GM12874 (cell line): ENCODE results near the gene PLAU.

Experiments used
- TF ChIP-seq, protein P1 (sequence below): IDR thresholded peaks from 2 replicates; pipeline ENCODE4 v1.5.1; 2011; ENCODE audit warnings: low read depth, mild to moderate bottlenecking, control low read depth, low read length, moderate library complexity; ENCODE audit not compliant: insufficient read depth

The PLAU gene

DNA sequence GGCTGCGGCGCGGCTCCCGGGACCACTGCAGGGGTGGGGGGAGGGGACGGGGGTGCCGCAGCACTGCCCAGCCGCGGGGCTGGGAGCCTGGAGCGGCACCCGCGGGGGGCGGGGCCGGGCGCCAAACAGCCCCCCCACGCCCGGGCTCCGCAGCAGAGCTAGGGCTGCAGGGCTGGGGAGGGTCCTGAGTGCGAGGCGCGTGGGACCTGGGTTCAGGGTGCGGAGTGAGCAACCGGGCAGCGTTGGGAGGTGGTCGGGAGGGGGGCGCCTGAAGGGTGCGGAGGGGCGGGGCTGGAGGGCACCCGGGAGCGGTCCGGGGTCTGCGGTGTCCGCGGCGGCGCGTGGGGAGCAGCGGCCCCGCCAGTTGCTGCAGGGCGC lies 37.1 kb upstream of the PLAU start:
- TF ChIP-seq, protein P1, sequence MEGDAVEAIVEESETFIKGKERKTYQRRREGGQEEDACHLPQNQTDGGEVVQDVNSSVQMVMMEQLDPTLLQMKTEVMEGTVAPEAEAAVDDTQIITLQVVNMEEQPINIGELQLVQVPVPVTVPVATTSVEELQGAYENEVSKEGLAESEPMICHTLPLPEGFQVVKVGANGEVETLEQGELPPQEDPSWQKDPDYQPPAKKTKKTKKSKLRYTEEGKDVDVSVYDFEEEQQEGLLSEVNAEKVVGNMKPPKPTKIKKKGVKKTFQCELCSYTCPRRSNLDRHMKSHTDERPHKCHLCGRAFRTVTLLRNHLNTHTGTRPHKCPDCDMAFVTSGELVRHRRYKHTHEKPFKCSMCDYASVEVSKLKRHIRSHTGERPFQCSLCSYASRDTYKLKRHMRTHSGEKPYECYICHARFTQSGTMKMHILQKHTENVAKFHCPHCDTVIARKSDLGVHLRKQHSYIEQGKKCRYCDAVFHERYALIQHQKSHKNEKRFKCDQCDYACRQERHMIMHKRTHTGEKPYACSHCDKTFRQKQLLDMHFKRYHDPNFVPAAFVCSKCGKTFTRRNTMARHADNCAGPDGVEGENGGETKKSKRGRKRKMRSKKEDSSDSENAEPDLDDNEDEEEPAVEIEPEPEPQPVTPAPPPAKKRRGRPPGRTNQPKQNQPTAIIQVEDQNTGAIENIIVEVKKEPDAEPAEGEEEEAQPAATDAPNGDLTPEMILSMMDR, result no peak

DNA sequence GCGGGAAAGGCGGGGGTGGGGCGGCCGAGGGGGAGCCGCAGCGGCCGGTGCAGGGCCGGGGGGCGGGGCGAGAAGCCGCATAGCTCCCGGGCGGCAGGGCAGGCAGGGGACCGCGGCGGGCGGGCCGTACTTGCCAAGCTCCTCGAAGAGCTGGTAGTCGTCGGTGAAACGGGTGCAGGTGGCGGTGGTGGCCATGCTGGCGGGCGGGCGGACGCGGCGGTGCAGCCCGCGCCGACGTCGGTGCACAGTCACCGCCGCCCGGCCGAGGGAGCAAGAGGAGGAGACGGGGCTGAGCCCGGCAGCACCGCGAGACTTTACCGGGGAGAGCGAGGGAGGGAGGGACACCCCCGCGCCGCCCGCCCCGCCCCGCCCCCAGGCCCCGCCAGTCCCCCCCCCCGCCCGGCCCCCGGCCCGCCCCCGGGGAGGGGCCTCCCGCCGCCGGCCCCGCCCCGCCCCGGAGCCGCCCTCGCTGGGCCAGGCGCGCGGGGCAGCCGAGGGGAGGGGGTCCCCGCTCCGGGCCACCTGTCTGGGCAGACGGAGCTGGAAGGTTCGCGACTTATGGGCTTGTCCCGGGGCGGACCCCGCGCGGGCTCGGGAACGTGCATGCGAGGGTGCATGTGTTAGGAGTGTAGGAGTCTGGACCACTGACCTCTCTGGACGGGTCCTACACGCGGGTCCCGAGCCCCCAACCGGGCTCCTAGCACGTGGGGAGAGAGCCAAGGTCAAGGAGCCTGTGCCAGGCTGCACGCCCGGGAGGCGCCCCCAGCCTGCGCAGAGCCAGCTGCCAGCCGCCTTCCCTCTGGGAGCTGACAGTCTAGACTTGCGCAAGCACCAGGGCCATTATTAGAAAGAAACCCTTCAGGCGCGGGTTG lies 36.4 kb upstream of the PLAU start, which contains the start of gene CAMK2G:
TSS of gene CAMK2G (minus strand) at position 289 of the 872 bp plus-strand sequence. CDS start at position 195, 94 bp downstream.
- TF ChIP-seq, protein P1, result no peak

DNA sequence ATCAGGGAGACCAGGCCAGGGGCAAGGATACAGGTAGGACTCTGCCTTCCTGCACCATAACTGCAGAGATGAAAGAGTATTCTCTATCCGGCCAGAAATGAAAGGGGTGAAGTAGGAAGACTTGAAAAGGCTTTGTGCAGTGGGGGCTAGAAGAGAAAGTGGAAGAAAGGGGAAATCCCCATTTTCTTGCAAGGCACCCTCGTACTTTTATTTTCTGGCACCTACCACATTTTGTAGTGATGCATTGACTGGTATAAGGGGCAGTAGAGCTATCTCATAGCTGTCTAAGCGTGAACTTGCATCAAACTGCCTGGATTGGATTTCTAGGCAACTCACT lies 35.8 kb upstream of the PLAU start:
- TF ChIP-seq, protein P1, result no peak

DNA sequence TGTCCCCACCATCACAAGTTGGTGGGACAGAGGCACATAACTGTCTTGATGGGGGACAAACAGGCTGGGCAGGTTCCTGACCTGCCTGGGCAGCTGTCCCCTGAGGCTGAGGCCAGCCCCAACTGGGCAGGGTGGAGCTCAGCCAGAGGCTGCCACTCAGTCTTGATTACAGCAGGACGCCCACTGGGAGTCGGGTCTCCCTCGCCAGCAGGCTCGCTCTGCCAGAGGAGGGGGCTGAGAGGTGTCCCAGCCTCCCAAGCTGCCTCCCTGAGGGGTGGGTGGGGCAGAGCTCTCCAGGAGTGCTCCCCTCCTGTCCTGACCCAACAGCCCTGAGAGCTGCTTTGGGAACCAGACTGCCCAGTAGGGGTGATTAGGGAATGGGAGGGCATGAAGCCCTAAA lies 34.8 kb upstream of the PLAU start:
- TF ChIP-seq, protein P1, result no peak

DNA sequence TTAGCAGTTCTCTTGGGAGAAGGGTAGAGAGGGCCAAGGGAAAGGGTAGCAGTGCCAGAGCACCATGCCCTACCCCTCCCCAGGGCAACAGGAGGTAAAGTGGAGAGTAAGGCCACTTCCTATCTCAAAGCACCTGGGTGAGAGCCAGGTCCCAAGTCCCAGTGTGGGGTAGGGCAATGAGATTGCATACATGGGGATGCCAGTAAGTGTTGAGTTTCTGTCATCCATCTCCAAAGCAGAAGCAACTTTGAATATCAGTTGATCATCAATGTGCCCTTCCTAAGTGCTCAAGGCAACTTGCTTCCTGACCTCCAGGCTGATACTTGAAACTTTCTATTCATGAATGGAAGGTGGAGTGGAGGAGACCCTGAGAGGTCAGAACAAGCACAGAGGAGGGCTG lies 34.4 kb upstream of the PLAU start:
- TF ChIP-seq, protein P1, result no peak

DNA sequence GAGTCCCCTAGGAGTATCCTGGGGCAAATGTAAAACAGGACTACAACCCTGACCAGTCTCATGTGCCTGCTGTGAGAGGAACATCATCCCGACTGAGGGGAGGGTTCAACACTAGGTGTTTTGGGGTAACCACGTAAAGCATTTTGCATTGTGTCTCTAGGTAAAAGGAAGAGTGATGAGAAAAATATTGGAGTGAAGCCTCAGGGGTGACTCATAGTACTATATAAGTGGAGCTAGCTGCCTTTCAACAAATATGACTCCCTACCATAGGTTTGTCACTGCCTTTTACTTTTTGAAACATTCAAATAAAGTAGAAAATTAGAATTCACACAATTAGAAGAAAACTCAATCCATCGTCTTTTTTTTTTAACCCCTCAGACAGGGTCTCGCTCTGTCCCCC lies 34.0 kb upstream of the PLAU start:
- TF ChIP-seq, protein P1, result no peak

DNA sequence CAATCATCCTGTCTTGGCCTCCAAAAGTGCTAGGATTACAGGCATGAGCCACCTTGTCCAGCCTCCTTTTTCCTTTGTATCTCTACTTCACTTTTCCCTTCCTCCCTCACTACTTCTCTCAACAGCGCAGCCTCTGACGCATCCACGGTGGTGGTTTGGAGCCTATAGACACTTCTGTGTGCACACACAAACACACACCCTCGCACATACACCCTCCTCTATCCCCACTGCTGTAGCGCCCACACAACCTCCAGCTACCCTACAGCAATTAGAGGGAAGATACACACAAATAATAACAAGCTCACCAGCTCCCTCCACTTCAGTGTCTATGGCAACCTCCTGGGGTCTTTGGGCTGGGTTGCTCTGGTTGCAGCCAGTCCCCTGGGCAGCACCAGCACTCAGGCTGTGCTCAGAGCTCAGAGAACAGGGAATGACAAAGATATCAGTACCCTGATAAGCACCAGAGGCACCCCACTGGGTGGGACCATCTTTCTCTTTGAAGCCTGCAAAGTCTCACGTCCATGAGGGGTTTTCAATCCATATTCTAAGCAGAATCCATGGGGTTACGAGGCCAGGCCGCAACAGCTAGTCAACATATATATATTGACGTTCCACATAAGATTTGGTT lies 33.3 kb upstream of the PLAU start:
- TF ChIP-seq, protein P1, result no peak
